GM06990 (cell line): ENCODE data around the gene BLID.

ENCODE experiments used
- DNase-seq: peaks from one replicate; pipeline ENCODE4 v3.0.0-alpha.2; 2011; ENCODE audit not compliant: insufficient read length; ENCODE audit errors: extremely low read depth
- H3K27me3 ChIP-seq: replicated peaks from 2 replicates; pipeline ENCODE4 v1.6.0; 2011; ENCODE audit warnings: low read length; ENCODE audit not compliant: control insufficient read depth, insufficient read depth
- H3K36me3 ChIP-seq: 2 replicates; pipeline ENCODE4 v1.5.1; 2011; ENCODE audit warnings: low read length; ENCODE audit not compliant: control insufficient read depth, insufficient read depth
- H3K4me3 ChIP-seq: replicated peaks from 2 replicates; pipeline ENCODE4 v1.5.1; 2011; ENCODE audit warnings: low read depth, mild to moderate bottlenecking, control low read depth, low read length
- TF ChIP-seq, protein P1 (sequence below): IDR thresholded peaks from 2 replicates; pipeline ENCODE4 v1.5.1; 2011; ENCODE audit warnings: low read length, control low read depth, mild to moderate bottlenecking, inconsistent platforms; ENCODE audit not compliant: insufficient read depth, poor library complexity, severe bottlenecking

BLID gene

DNA sequence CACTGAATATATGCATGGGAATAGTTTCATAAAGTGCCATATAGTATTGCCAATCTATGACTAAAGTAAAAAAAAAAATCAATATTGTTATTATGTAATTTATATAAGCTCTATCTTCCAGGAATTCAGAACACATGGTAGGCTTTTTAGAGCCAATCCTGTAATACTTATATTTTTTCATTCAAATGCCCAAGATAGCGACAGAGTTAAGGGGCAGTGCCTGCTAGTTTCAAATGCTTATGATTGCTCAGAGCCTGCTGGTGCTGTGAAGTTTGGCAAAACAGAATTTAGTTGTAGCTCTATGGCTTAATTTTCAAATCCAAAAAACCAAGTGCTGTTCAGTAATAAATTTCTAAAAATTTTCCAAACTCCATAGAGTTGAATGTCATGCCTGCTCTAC is 39.0 kb upstream of the BLID start:
- Histone ChIP-seq H3K4me3 (no peak overlapping the region), H3K27me3 (peaks cover 2% of the 10 kb centered on the region; the same call in 1 of the 2 replicates), H3K36me3 (no peaks in the 10 kb centered on the region)
- TF ChIP-seq, protein P1, sequence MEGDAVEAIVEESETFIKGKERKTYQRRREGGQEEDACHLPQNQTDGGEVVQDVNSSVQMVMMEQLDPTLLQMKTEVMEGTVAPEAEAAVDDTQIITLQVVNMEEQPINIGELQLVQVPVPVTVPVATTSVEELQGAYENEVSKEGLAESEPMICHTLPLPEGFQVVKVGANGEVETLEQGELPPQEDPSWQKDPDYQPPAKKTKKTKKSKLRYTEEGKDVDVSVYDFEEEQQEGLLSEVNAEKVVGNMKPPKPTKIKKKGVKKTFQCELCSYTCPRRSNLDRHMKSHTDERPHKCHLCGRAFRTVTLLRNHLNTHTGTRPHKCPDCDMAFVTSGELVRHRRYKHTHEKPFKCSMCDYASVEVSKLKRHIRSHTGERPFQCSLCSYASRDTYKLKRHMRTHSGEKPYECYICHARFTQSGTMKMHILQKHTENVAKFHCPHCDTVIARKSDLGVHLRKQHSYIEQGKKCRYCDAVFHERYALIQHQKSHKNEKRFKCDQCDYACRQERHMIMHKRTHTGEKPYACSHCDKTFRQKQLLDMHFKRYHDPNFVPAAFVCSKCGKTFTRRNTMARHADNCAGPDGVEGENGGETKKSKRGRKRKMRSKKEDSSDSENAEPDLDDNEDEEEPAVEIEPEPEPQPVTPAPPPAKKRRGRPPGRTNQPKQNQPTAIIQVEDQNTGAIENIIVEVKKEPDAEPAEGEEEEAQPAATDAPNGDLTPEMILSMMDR = no peak
- no peak for DNase-seq

DNA sequence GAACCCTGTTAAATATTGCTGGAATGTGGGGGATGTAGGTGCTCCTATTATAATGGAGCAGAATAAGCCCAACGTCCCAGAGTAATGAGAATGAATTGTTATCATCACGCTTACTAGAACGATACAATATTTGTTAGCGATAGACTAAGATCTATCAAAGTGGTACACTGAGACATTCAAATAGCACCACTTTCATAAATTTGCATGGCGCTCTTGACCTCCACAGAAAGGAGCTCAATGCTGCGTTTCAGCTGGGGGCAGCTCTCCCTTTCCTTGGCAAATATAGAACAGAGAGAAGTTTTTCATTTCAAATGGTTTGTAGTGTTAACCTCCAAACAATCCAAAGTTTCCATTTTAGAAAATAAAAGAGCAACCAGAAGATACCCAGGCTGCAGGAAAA is 38.2 kb upstream of the BLID start:
- H3K36me3 ChIP-seq = no peaks in the 10 kb centered on the region
- TF ChIP-seq, protein P1 = no peak
- no peak overlapping the region for H3K4me3 ChIP-seq
- H3K27me3 ChIP-seq = no peaks in the 10 kb centered on the region
- DNase-seq = no peak

DNA sequence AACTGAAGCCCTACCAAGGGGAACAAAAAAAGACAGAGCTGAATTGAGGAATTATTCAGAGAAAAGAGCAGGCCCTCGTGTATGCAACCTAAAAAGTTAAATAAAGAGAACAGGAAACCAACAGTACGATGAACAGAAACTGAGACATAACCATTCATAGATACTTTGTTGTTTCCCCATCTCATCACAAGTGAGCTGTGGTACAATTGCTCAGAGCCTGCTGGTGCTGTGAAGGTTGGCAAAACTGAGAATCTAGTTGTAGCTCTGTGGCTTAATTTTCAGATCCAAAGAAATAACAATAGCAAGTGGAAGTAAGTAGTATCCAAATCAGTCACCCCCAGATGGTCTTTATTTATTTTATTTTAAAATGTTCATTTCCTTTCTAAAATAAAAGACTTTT is 37.7 kb upstream of the BLID start:
- H3K36me3 ChIP-seq = no peaks in the 10 kb centered on the region
- H3K27me3 ChIP-seq = no peaks in the 10 kb centered on the region
- DNase-seq = no peak
- H3K4me3 ChIP-seq = no peak overlapping the region
- TF ChIP-seq, protein P1 = no peak

DNA sequence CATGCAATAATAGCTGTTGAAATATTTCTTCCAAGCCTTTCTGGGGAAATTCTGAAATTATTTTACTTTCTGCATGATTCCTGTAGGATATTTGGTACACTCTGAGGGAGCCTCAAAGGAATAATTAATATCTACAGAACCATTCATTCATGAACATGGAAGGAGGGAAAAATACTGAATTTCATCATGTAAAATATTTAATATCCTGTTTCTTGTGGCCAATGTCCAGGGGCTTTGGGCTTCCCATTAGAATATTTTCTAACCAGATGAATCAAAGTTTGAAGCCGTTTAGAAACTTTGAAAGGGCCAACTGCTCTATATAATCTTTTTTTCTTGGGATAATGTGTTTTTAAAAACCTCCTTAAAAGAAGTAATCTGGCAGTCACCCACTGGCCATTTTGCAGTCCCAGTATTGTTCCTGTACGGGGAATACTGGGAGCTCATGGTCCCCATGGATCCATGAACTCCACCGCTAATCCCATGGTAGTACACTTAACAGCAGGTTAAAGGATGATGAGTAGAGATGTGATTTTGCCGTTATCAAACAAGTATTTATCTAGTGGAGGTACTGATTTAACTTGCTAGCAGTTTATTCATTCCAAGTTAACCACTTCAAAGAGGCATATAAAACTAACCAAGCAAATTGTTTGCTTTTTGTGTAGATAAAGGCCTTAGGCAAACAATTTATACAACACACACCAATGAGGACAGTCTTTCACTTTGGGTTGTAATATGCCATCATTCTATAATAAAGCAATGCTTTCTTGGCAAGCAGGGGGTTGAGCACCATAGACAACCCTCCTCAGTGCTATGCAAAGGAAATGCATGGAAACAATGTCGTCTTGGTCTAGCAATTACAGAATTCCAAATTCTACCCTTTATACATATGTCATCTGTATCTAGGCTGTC is 34.5 kb upstream of the BLID start:
- no peak overlapping the region for H3K4me3 ChIP-seq
- TF ChIP-seq, protein P1 = no peak
- no peak for DNase-seq
- H3K36me3 ChIP-seq = no peaks in the 10 kb centered on the region
- H3K27me3 ChIP-seq = no peaks in the 10 kb centered on the region

DNA sequence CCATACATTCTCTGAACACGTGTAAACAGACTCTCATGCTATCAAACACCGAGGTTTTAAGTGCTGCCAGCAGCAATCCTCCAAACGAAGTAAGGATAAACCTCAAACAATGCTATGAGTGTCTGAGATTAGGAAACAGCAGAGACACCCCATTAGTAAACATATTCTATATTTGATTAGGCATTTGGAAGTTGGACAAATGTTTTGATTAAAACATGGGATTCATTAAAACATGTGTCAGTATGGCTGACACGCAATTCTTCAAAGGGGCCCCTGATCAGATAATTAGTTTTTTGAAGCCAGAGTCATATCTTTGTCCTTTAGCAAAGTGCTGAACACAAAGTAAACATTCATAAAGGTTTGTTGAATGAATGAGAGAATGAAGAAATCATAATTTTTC is 33.2 kb upstream of the BLID start:
- no peak for DNase-seq
- no peaks in the 10 kb centered on the region for H3K36me3 ChIP-seq
- no peaks in the 10 kb centered on the region for H3K27me3 ChIP-seq
- no peak overlapping the region for H3K4me3 ChIP-seq
- TF ChIP-seq, protein P1 = no peak
